Stimulated activated CD4-positive, alpha-beta T cell treated with anti-CD3 and anti-CD28 coated beads, Interleukin-4, amount 100 ng/mL, for 4 hours (primary cell): Measurements from ENCODE around the gene EHBP1.
"Not testable (repeated sequence)": the region's sequence is repeated elsewhere in the genome, so short reads cannot be mapped to it uniquely, and the experiment has no call there.

Source experiments
- DNase-seq, 2 experiments: peaks; one replicate each; pipeline ENCODE4 v3.0.0-alpha.2; 2020

The EHBP1 gene

DNA sequence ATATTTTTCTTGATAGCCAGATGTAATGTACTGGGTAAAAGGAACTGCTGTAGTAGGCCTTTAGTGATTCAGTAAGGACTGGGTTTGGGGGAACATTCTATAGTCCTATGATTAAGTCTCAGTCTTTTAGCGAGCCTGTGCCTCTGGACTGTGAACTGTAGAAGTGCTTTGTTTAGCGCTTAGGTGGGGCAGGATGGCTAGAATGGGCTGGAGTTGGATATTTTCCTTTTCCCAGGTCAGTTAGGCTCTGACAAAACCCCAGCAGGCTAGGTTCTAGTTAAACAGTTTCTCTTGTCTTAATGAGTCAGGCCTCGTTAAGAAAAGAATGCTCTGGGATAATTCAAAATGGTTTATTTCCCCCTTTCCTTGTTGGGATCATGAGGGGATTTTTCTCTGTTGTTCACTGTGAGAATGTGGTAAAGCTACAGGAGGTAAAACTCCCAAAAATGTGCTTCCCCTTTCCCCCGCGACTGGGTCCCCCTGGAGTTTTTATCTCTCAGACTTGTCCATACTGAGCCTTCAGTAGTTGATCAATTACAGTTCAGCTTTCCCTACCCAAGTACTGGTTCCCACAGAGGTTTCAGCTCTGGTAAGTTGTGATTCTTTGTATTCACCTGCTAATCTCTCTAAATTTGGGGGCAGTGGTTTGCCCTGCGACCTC lies 31.5 kb downstream of the EHBP1 start:
- DNase-seq = no peak

DNA sequence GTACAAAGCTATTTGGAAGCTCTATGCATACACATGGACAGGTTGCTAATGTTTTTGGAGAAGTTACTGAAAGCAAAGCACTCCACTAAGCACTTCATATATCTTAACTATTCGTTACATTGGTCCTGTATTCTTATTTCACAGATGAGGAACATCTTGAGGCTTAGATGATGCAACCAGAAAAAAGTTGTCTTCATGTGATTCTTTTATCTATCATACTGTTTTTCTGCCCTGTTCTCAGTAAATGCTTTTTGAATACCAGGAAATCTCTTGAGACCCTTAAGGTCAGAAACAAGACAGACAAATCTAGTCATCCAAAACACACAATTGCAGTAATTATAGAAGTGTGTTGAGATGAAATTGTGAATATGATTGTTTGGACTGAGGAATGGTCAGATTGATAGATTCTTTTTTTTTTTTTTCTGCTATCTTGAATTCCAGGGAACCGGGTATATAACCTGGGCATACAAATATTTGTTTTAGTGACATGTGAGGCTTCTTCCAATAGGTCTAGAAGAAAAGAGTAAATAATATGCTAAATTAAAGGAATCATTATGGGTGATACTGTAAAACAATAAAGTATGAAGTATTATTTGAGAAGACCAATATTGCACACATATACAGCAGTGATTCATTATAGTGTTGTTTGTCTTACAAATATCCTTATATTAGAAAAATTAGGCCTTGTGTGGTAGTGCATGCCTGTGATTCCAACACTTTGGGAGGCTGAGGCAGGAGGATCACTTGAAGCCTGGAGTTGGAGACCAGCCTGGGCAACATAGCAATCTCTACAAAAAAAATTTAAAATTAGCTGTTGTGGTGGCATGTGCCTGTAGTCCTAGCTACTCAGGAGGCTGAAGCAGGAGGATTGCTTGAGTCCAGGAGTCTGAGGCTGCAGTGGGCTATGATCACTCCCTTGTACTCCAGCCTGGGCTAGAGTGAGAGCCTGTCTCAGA lies 33.7 kb downstream of the EHBP1 start:
- DNase-seq = no peak

DNA sequence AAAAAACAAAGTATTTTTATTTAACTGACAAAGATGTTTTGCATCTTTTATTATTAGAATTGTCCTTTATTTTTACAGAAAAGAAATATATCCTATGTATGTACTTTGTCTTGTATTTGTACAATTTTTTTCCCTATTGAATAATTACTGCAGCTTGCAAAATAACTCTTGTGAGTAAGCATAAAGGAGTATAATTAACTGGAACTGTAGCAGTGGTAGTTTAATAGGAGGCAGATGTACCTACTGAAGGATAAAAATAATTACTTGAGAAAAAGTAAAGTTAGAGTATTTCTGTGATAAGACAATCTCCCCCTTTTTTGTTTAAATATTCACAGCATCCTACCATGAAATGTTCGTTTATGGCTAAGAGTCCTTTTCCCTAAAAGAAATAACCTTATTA lies 34.7 kb downstream of the EHBP1 start:
- no peak for DNase-seq

DNA sequence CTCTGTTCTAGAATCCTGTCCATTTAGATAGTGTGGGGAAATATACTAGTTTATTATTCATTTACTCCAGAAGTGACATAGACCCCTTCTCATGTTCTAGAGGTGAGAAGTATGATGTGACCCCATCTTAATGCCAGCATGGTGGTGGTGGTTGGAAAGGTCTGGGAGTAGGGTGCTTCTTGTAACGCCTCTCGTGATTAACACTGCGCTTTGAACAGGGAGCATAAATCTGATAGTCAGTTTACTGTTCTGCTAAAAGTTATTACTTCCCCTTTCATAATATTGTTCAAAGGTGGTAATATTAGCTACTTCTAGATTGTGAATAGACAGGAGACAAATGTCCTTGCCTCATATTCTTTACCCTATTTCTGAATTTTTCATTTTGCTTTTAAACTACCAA lies 35.6 kb downstream of the EHBP1 start:
- no peak for DNase-seq

DNA sequence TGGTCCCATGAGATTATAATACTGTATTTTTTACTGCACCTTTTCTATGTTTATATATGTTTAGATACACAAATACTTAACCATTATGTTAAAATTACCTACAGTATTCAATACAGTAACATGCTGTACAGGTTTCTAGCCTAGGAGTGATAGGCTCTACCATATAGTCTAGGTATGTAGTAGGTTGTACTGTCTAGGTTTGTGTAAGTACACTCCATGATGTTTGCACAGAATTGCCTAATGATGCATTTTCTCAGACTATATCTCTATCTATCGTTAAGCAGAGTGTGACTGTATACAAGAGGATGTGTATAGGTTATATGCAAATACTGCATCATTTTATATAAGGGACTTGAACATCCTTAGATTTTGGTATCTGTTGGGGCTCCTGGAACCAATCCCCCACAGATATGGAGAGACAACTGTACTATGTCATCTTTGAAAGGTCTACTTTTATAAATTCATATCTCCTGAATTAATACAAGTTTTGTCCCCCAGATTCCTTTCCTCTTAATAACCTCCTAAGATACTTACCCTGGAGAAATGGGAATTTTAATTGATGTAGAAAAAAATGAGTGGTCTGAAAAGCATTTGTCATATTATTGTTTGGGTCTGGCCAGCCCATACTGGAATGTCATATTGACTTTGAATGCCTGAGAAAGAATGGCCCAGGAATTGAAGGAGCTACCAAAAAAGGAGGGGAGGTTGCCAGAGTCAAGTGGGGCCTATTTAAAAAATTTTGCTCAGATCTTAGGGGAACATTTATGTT lies 36.6 kb downstream of the EHBP1 start:
- no peak for DNase-seq

DNA sequence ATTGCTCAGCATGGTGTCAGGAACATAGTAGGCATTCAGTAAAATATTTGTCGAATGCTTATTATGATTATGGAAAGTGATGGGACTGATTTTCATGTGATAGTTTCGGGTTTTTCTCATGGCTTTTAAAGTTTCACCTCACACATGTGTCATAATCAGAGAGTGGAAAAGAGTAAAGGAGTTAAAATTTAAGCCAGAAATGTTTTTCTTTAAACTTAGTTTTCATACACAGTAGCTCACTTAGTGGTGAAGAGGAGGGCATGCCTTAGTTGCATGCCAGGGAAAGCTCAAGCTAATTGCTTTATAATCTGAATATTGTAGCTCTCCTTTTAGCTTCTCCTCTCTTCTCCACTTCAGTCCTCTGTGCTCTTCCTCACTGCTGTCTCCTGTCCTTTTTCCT lies 38.0 kb downstream of the EHBP1 start:
- DNase-seq = no peak

DNA sequence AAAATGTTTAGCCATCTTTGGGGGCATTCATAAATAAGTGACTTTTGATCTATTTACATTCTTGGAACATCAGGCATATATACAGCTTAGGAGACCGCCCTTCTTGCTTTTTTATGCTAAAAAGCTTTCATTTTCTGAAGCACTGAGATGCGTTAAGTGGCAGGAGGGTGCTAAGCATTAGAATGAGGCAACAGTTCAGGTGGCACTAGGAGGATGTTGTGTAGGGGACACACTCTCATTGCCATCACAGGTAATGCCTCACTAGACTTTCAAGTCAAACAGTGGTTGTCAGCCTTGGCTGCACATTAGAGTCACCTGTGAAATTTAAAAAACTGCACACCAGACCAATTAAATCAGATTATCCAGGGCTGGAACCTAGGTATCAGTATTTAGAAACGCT lies 39.1 kb downstream of the EHBP1 start:
- DNase-seq = no peak

DNA sequence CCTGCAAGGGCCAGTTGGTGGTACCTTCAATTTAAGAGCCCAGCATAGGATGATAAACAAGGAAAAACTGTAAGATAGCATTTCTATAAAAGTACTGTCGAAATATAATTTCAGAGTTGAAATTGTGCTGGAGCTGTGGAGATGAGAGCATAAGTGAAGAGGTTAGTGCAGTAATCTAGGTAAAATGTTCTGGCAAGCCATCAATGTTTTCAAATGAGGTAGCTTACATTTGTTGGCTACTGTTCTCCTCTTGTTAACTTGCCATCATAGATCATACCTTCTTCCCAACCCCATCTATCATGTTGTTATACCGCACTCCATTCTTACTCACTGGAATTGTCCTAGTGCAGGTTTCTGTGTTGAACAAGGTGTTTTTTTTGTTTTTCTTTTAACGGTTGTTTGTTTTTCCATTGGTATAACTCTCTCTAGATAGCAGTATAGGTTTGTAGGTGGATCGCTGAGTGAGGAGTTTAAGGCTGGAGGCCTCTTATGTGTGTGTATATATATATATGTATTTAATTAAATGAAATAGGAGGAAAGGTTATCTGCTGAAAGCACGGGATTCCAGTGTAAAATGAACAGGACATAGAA lies 40.5 kb downstream of the EHBP1 start:
- DNase-seq = no peak

DNA sequence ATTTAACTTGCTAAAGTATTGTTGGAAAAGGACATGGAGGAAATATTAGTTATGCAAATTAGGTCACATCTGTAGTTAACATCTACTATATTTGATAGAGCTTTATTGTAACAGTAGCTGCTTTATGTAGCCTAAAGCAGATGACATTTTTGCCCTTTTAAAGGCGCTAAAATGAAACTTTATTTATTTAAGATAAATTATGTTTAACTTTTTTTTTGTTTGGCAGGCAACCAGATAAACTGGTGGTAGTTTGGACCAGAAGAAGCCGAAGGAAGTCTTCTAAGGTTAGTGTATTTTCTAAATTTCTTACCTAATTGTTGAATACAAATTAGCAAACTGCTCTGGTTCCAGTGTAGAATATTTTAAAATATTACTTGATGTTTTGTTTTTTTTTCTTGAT lies 41.7 kb downstream of the EHBP1 start:
- no peak for DNase-seq

DNA sequence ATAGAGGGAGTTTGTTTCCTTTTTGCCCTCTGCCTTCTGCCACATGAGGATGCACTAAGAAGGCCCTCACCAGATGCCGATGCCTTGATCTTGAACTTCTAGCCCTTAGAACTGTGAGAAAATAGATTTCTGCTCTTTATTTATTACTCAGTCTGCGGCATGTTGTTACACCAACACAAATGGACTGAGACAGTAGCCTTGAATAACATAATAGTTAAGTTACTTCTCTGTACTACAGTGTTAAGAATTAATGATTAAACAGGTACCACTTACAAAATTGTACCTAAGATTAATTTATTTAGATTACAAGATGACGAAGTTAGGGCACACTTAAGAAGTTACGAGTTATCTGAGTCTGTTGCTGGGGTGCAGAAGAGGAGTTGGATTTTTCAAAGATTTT lies 42.4 kb downstream of the EHBP1 start:
- no peak for DNase-seq

DNA sequence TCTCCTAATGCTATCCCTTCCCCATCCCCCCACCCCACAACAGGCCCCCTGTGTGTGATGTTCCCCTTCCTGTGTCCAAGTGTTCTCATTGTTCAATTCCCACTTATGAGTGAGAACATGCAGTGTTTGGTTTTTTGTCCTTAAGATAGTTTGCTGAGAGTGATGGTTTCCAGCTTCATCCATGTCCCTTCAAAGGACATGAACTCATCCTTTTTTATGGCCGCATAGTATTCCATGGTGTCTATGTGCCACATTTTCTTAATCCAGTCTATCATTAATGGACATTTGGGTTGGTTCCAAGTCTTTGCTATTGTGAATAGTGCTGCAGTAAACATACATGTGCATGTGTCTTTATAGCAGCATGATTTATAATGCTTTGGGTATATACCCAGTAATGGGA lies 43.6 kb downstream of the EHBP1 start:
- DNase-seq = not testable (repeated sequence)

DNA sequence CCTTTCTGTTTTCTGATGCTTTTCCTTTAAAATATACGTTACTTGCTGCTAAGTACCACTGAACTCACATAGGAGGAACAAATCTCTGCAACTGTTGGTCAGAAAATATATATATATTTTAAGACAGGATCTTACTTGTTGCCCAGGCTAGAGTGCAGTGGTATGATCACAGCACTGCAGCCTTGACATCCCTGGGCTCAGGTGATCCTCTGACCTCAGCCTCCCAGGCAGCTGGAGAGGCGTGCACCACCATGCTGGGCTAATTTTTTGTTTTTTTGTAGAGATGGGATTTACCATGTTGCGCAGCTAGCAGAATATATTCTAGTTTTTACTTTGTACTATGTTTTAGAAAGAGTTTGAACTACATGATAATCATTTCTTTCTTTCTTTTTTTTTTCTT lies 51.5 kb downstream of the EHBP1 start:
- DNase-seq = no peak

DNA sequence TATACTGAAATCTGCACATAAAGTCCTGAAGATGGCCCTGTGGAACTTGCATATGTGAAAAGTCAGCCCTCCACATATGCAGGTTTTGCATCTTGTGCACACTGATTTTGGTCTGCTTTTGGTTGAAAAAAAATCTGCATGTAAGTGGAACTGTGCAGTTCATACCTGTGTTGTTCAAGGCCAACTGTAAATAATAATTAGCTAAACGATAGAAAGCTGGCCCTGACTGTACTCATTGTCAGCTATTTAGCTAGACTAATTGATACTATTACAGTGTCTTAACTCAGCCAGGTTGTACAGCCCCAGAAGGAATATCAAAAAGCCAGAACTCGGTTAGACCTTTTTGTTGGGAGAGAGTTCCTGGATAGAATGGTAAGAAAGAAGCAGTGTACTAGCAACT lies 54.5 kb downstream of the EHBP1 start:
- DNase-seq = no peak

DNA sequence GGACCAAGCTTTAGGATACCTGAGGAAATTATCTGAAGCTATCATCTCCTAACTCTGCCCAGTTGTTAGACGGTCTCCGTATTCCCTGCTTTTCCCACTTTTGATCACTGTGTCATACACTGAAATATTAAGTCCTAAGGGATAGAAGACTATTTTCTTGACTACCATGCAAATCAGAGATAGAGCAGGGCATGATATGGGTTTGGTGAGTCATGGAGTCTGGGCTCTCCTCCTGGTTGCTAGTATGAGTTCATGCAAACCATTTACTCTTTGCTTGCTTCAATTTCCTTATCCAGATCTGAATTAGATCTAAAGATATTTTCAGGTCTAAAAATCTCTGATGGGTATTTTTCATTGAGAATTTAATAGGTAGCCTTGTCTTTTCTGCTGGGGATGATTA lies 55.0 kb downstream of the EHBP1 start:
- no peak for DNase-seq

DNA sequence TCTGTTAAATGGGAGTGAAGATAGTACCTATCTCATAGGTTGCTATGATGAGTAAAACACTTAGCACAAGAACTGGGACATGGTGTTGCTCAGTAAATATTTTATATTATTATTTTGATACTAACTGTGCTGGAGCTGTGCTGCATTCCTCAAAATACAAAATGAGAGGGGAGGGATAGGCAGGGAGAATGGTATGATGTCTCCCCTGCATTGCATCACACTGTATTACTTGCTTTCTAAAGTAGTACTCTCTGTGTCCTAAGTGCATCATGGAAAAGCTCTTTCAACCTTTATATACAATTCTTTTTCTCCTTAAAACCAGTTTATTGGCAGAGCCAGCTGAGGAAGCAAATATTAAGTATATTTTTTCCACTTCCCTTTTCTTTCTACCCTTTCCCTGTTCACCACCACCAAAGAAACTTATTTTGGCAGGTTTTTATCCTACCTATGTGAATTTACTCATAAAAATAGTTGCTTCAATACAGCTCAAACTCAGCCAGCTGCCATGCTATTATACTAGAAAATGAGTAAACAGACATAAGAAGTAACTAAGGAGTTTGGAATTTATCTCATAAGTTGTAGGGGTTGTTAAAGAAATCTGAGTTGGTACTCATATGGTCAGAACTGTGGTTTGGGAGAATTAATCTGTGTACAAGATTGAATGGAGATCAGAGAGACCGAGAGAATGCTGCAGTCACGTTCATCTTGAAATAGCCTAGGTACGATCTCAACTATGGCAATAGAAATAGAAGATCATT lies 60.3 kb downstream of the EHBP1 start:
- DNase-seq = no peak

DNA sequence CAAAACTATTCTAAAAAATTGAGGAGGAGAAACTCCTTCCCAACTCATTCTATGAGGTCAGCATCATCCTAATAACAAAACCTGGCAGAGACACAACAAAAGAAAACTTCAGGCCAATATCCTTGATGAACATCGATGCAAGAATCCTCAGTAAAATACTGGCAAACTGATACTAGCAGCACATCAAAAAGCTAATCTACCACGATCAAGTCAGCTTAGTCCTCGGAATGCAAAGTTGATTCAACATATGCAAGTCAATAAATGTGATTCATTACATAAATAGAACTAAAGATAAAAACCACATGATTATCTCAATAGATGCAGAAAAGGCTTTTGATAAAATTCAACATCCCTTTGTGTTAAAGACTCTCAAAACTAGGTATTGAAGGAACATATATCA lies 63.1 kb downstream of the EHBP1 start:
- DNase-seq = no peak

DNA sequence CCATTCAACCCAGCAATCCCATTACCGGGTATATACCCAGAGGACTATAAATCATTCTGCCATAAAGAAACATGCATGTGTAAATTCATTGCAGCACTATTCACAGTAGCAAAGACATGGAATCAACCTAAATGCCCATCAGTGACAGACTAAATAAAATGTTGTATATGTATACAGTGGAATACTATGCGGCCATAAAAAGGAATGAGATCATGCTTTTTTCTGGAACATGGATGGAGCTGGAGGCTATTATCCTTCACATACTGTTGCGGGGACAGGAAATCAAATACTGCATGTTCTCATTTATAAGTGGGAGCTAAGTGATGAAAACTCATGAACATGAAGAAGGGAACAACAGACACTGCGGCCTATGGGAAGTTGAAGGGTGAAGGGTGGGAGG lies 65.1 kb downstream of the EHBP1 start:
- no peak for DNase-seq

DNA sequence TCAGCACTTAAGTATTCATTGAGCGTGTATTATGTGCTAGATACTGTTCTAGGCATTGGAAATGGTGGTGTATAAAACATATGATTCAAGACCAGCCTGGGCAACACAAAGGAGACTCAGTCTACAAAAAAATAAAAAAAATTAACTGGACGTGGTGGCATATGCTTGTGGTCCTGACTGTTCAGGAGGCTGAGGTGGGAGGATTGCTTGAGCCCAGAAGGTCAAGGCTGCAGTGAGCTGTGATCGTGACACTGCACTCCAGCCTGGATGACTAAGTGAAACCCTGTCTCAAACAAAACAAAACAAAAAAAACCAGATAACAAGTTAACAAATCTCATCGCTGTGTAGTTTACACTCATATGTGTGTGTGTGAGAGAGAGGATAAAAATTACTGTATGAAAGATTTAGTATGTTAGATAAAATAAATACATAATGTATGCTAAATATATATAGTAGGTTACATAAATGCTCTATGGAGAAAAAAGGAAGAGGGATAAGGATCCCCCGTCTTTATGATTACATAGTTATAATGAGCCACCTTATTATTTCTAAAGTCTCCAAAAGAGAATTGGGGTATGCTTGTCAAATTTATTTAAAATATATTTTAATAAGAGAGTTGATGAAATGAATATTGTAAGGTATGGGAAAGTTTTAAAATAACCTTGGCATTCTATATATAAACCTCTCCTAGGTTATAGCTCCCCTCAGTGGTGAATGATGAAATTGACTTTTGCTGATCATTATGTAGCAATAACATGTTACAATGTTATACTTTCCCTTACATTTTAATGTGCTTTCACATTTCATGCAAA lies 69.2 kb downstream of the EHBP1 start:
- no peak for DNase-seq

DNA sequence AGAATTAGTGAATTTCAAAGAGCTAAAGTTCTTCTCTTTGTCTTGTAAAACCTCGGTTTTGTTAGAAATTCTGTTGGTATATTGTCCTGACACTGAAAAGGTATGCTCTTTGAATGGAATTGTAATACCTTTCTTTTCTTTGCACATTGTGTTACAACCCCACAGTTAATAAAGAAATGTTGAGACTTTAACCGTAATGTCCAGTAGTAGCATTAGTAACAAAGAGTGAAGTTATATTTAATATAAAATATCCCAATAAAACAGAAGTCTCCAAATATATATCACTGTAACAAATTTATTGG lies 69.8 kb downstream of the EHBP1 start:
- no peak for DNase-seq

DNA sequence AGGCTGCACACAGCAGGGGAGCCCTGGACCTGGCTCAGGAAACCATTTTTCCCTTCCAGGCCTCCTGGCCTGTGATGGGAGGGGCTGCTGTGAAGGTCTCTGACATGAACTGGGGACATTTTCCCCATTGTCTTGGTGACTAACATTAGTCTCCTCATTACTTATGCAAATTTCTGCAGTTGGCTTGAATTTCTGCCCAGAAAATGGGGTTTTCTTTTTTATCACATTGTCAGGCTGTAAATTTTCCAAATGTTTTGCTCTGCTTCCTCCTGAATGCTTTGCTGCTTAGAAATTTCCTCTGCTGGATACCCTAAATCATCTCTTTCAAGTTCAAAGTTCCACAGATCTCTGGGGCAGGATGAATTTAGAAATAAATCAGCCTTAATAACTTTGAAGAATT lies 78.2 kb downstream of the EHBP1 start:
- DNase-seq = no peak

DNA sequence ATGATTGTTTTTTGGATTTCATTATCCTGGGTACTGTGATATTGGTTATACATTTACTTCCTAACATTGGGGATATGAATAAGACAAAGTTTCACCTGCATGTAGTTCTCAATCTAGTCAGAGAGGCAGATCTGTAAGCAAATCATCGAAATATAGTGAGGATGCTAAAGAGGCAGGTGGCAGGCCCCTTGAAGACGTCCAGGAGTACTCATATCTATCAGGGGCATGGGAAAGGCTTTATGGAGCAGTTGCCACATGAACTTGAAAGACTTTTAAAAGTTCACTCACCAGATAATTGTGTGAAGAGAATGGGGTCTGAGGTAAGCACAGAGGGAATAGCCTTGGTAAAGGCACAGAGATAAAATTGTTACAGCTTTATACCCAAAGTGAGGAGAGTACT lies 78.8 kb downstream of the EHBP1 start:
- DNase-seq = no peak

DNA sequence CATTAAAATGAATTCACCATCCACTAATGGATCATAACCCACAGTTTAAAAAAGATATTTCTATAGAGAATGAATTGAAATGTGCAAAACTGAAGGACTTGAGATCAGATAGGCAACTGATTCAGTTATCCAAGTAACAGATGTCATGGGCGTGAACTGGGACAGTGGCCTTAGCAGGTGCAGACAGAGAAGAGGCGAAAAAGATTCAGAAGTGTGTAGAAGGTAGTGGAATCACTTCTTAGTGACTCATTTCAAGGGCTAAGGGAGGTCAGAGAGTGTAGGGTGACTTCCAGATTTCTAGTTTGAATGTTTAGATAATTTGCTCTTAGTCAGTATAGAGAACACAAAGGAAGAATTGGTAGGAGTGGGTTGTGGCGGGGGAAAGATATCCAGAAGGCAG lies 79.7 kb downstream of the EHBP1 start:
- no peak for DNase-seq
